Hematopoietic multipotent progenitor cell (in vitro differentiated cells): ENCODE measurements around the gene SLC25A51. TPM values are rescaled to one million over a fixed set of nuclear protein-coding genes. Genes with fewer than 3 reads are reported as not detected.

Source experiments
- DNase-seq, 3 donors: peaks; one replicate each; pipeline ENCODE4 v3.0.0-alpha.2; 2011 to 2015; ENCODE audit warnings: low read depth in 2 of 3, low spot score in 2 of 3
- total RNA-seq: library from RNA; depleted of rRNA; stranded (reverse); fragments of >200 nt; gene quantifications from one replicate; pipeline ENCODE4 v1.2.3, GENCODE V29; 2012

The SLC25A51 gene
- total RNA-seq: 26.7 TPM

GRCh38 chr9:37903647-37904444 is at the start of gene SLC25A51:
TSS of gene SLC25A51 (minus strand) at chr9:37904127. CDS start at chr9:37888550, 15,577 bp downstream.
- DNase-seq: peak; percentile 92 to 96 (median 96)

GRCh38 chr9:37953206-37953774 is 49.4 kb upstream of the SLC25A51 start:
- DNase-seq: no peak

- no peak for DNase-seq
Observed at GRCh38 chr9:37952731-37953130, 48.8 kb upstream of the SLC25A51 start.

GRCh38 chr9:37951671-37952449 is 47.9 kb upstream of the SLC25A51 start:
- no peak for DNase-seq

- no peak for DNase-seq
Observed at GRCh38 chr9:37950561-37950960, 46.6 kb upstream of the SLC25A51 start.

- no peak for DNase-seq
Observed at GRCh38 chr9:37949576-37949975, 45.6 kb upstream of the SLC25A51 start.

GRCh38 chr9:37948417-37948980 is 44.6 kb upstream of the SLC25A51 start:
- DNase-seq: no peak

- DNase-seq: no peak
Observed at GRCh38 chr9:37947977-37948376, 44.0 kb upstream of the SLC25A51 start.

- no peak for DNase-seq
Observed at GRCh38 chr9:37947471-37947870, 43.5 kb upstream of the SLC25A51 start.

GRCh38 chr9:37946971-37947370 is 43.0 kb upstream of the SLC25A51 start:
- DNase-seq: no peak

GRCh38 chr9:37946041-37946440 is 42.1 kb upstream of the SLC25A51 start:
- no peak for DNase-seq

GRCh38 chr9:37944671-37945481 is 40.9 kb upstream of the SLC25A51 start:
- DNase-seq: no peak

GRCh38 chr9:37944266-37944650 is 40.3 kb upstream of the SLC25A51 start:
- DNase-seq: no peak

- no peak for DNase-seq
Observed at GRCh38 chr9:37943345-37944265, 39.7 kb upstream of the SLC25A51 start.

- DNase-seq: no peak
Observed at GRCh38 chr9:37942621-37943344, 38.9 kb upstream of the SLC25A51 start.

GRCh38 chr9:37941253-37941652 is 37.3 kb upstream of the SLC25A51 start:
- no peak for DNase-seq

- DNase-seq: no peak
Observed at GRCh38 chr9:37939575-37940095, 35.7 kb upstream of the SLC25A51 start.

GRCh38 chr9:37938121-37938891 is 34.4 kb upstream of the SLC25A51 start:
- no peak for DNase-seq
